Panc1 (cell line): ENCODE data around the gene FOXK1. TPM values are rescaled to one million over a fixed set of nuclear protein-coding genes. Genes with fewer than 3 reads are reported as not detected.

Experiments used
- ATAC-seq: fragments of 200-7000 bp; cut with Tn5 transposase; 2 replicates; pipeline ENCODE4 v1.9.1; 2020; ENCODE audit warnings: mild to moderate bottlenecking, moderate library complexity
- BruUV-seq: library from RNA; stranded (reverse); fragments of 400-500 nt; replicated peaks from 2 replicates; lab custom pipeline; 2021; lab: Mats Ljungman, UMichigan
- CTCF ChIA-PET: fragments of 300-600 bp; sonication (Branson Sonifier 250); formaldehyde crosslinking; loops from one replicate; lab custom pipeline; 2022; ENCODE audit warnings: antibody characterized with exemption; lab: Charles Lee
- POLR2A ChIA-PET: fragments of 300-600 bp; sonication (Branson Sonifier 250); formaldehyde crosslinking; loops from one replicate; lab custom pipeline; 2022; ENCODE audit warnings: antibody characterized with exemption; lab: Charles Lee
- DNase-seq: peaks from one replicate; pipeline ENCODE4 v3.0.0-alpha.2; 2010; ENCODE audit warnings: low read depth, low spot score
- H3K27ac ChIP-seq: 2 replicates; pipeline ENCODE4 v1.5.1; 2011; ENCODE audit warnings: mild to moderate bottlenecking, low read length, inconsistent platforms
- H3K27me3 ChIP-seq: fragments of 200-500 bp; sonication (Bioruptor generic); 2 replicates; pipeline ENCODE4 v1.6.0; 2014; ENCODE audit warnings: low read length, inconsistent platforms; ENCODE audit not compliant: control insufficient read depth, insufficient read depth
- H3K36me3 ChIP-seq: fragments of 200-500 bp; sonication (Bioruptor generic); 2 replicates; pipeline ENCODE4 v1.5.1; 2014; ENCODE audit warnings: inconsistent platforms, mild to moderate bottlenecking, low read length, moderate library complexity; ENCODE audit not compliant: control insufficient read depth, insufficient read depth
- H3K4me1 ChIP-seq: 2 replicates; pipeline ENCODE4 v1.5.1; 2011; ENCODE audit warnings: inconsistent platforms, mild to moderate bottlenecking, low read length, moderate library complexity; ENCODE audit not compliant: control insufficient read depth, insufficient read depth
- H3K4me3 ChIP-seq, 2 experiments: 2 replicates each; pipeline ENCODE4 v1.5.1; 2011 to 2012; ENCODE audit warnings: low read depth in 2 of 2, low read length in 2 of 2, mild to moderate bottlenecking in 2 of 2, inconsistent platforms in 1 of 2, moderate library complexity in 1 of 2
- H3K9me3 ChIP-seq: fragments of 200-500 bp; sonication (Bioruptor generic); 2 replicates; pipeline ENCODE4 v1.5.1; 2014; ENCODE audit warnings: low read depth, mild to moderate bottlenecking, inconsistent platforms, low read length, moderate library complexity; ENCODE audit not compliant: control insufficient read depth, insufficient read depth
- CTCF ChIP-seq: fragments of 450-650 bp; IDR thresholded peaks from 2 replicates; pipeline ENCODE4 v1.5.1; 2017; ENCODE audit warnings: mild to moderate bottlenecking
- POLR2AphosphoS5 ChIP-seq: IDR thresholded peaks from 2 replicates; pipeline ENCODE4 v1.6.1; 2012; ENCODE audit warnings: mild to moderate bottlenecking, low read depth, low read length, moderate library complexity
- REST ChIP-seq, 2 experiments: IDR thresholded peaks; 2 replicates each; pipeline ENCODE4 v1.6.1; 2011 to 2012; ENCODE audit warnings: low read depth in 2 of 2, control low read depth in 1 of 2, low read length in 1 of 2, mild to moderate bottlenecking in 1 of 2, moderate library complexity in 1 of 2; ENCODE audit not compliant: insufficient read depth in 1 of 2
- SIN3A ChIP-seq: IDR thresholded peaks from 2 replicates; pipeline ENCODE4 v1.6.1; 2012; ENCODE audit warnings: low read depth, mild to moderate bottlenecking, low read length, moderate library complexity, borderline replicate concordance; ENCODE audit not compliant: insufficient read depth
- TCF7L2 ChIP-seq: IDR thresholded peaks from 2 replicates; pipeline ENCODE4 v1.6.1; 2011; ENCODE audit warnings: mild to moderate bottlenecking, low read depth, low read length, inconsistent platforms
- in situ Hi-C: cut with HindIII; loops from 2 replicates; pipeline ENCODE4 v1.10.0; 2016; ENCODE audit warnings: low sequenced_read_pairs, low pct_unique_long_range_greater_than_20kb
- intact Hi-C: fragments of 100-400 bp; cut with micrococcal nuclease; formaldehyde crosslinking; loops from one replicate; pipeline ENCODE4 v1.10.0; 2022; ENCODE audit not compliant: unreplicated experiment
- total RNA-seq: library from RNA; stranded (reverse); gene quantifications from one replicate; pipeline ENCODE4 v1.2.1, GENCODE V29; 2021; ENCODE audit not compliant: unreplicated experiment

Gene FOXK1
- total RNA-seq, 1 experiment from 2014 or later = 72.7 TPM

- intact Hi-C loops = no loop called here
- CTCF ChIA-PET = no interaction called here
Observed at GRCh38 chr7:4763794-4764185, 81.7 kb downstream of the FOXK1 start.

GRCh38 chr7:4764402-4765007 is 82.4 kb downstream of the FOXK1 start:
- ChIA-PET POLR2A (no interaction called here), CTCF (no interaction called here)
- Histone ChIP-seq H3K27ac (no peak overlapping the region), H3K9me3 (no peaks in the 10 kb centered on the region), H3K4me1 (no peaks in the 10 kb centered on the region), H3K27me3 (no peaks in the 10 kb centered on the region), H3K36me3 (peaks cover 15% of the 10 kb centered on the region), H3K4me3 (no peak overlapping the region)
- no peak for DNase-seq
- intact Hi-C loops = no loop called here
- in situ Hi-C loops = no loop called here
- no peak for ATAC-seq
- BruUV-seq = no TSS peak
- TF ChIP-seq CTCF = no peak
- no peak for TF ChIP-seq REST (IDR thresholded peaks at IDR 0.05; ENCODE audit: insufficient read depth in 1 of 2, low read depth in 2 of 2, low read length in 1 of 2)
- no peak for TF ChIP-seq SIN3A
- TF ChIP-seq TCF7L2 = no peak
- TF ChIP-seq POLR2AphosphoS5 = no peak

More at GRCh38 chr7:4763794-4764185, 81.7 kb downstream of the FOXK1 start:
- no peaks in the 10 kb centered on the region for H3K9me3 ChIP-seq
- in situ Hi-C loops = no loop called here
- H3K27me3 ChIP-seq = no peaks in the 10 kb centered on the region
- peaks cover 15% of the 10 kb centered on the region for H3K36me3 ChIP-seq
- no peaks in the 10 kb centered on the region for H3K4me1 ChIP-seq
- H3K4me3 ChIP-seq = no peak overlapping the region
- DNase-seq = no peak
- TF ChIP-seq POLR2AphosphoS5 (no peak), SIN3A (no peak), TCF7L2 (no peak), REST (IDR thresholded peaks at IDR 0.05; ENCODE audit: insufficient read depth in 1 of 2, low read depth in 2 of 2, low read length in 1 of 2) (no peak), CTCF (no peak)
- no TSS peak for BruUV-seq
- H3K27ac ChIP-seq = no peak overlapping the region
- ATAC-seq = no peak
- POLR2A ChIA-PET = no interaction called here
